H1 (cell line): Measurements from ENCODE around the gene TECTB. TPM values are rescaled to one million over a fixed set of nuclear protein-coding genes. Genes with fewer than 3 reads are reported as not detected.

ENCODE experiments used
- CBX8 ChIP-seq: fragments of 300-800, 300-1000 bp; sonication (generic); IDR thresholded peaks from 2 replicates; pipeline ENCODE4 v1.7.1; 2016; ENCODE audit warnings: low read depth, low read length, borderline replicate concordance
- MAFK ChIP-seq: IDR thresholded peaks from 2 replicates; pipeline ENCODE4 v1.6.1; 2012; ENCODE audit warnings: low read depth, mild to moderate bottlenecking, improper control_type of control experiment, low read length
- RNF2 ChIP-seq: fragments of 200-900, 300-1000 bp; sonication (generic); IDR thresholded peaks from 2 replicates; pipeline ENCODE4 v1.7.1; 2016; ENCODE audit warnings: borderline replicate concordance, low read depth, mild to moderate bottlenecking, antibody characterized with exemption, low read length; ENCODE audit not compliant: poor library complexity, severe bottlenecking; ENCODE audit errors: missing control alignments
- polyA plus RNA-seq, 7 experiments: library from polyadenylated mRNA; depleted of rRNA in 3 of 7; stranded (reverse) in 5 of 7; unstranded in 2 of 7; fragments of >200 nt in 5 of 7; fragments of 200-250 nt in 2 of 7; gene quantifications; 1 replicate in 5 of 7; 2 replicates in 1 of 7; 4 replicates in 1 of 7; pipeline versions ENCODE4 v1.2.1 to v1.2.3, GENCODE V29; 2011 to 2013; ENCODE audit warnings: missing spikeins in 2 of 7, mixed read lengths in 2 of 7
- total RNA-seq: library from RNA; stranded (reverse); fragmentation: NEBNext Ultra II Directional; extraction: Animal tissue kit (Norgen Biotek cat#: 25700); gene quantifications from 2 replicates; pipeline ENCODE4 v1.2.1, GENCODE V29; 2021
- TF ChIP-seq, protein P1 (sequence below): IDR thresholded peaks from 2 replicates; pipeline ENCODE4 v1.6.1; 2012; ENCODE audit warnings: inconsistent platforms

TECTB gene
- total and polyA plus RNA-seq, 2 of the 8 experiments (the other 6 are each of a cell fraction or from before 2014, with no cell fraction given): not detected

DNA sequence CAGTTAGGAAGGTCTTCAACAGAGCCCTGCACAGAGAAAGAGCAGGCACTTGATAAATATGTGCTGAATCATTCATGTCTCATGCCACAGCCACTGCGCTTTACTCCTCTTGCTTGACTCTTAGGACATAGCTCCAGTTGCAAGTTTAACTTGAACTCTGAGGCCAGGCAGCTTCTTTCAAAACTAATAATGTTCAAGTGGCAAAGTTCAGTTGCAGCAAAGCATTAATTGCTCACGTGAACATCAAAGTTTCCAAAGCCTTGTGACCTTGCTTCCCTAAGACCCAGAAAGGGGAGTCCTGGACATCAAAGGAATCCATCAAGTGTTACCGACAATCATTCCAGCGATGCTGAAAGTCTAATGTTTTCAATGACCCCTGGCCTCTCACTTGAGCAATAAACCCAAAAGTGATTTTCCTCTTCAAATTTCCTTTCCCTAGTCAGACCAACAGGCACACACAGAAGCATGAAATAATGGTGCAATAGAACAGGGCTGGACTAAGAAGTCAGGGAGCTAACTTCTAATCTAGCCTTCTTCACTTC, 21.8 kb upstream of the TECTB start (continued):
- TF ChIP-seq MAFK (no peak), CBX8 (no peak), RNF2 (no peak)
- TF ChIP-seq, protein P1, sequence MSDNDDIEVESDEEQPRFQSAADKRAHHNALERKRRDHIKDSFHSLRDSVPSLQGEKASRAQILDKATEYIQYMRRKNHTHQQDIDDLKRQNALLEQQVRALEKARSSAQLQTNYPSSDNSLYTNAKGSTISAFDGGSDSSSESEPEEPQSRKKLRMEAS: no peak
